Stimulated activated CD4-positive, alpha-beta T cell treated with anti-CD3 and anti-CD28 coated beads, Interleukin-12 subunit alpha, Interleukin-12 subunit beta, amount 100 ng/mL, for 48 hours (primary cell): ENCODE results near the gene NCF4.

Experiments
- DNase-seq, 3 donors: peaks; one replicate each; pipeline ENCODE4 v3.0.0-alpha.2; 2020; ENCODE audit warnings: low read depth in 2 of 3, low spot score in 1 of 3

The NCF4 gene

DNA sequence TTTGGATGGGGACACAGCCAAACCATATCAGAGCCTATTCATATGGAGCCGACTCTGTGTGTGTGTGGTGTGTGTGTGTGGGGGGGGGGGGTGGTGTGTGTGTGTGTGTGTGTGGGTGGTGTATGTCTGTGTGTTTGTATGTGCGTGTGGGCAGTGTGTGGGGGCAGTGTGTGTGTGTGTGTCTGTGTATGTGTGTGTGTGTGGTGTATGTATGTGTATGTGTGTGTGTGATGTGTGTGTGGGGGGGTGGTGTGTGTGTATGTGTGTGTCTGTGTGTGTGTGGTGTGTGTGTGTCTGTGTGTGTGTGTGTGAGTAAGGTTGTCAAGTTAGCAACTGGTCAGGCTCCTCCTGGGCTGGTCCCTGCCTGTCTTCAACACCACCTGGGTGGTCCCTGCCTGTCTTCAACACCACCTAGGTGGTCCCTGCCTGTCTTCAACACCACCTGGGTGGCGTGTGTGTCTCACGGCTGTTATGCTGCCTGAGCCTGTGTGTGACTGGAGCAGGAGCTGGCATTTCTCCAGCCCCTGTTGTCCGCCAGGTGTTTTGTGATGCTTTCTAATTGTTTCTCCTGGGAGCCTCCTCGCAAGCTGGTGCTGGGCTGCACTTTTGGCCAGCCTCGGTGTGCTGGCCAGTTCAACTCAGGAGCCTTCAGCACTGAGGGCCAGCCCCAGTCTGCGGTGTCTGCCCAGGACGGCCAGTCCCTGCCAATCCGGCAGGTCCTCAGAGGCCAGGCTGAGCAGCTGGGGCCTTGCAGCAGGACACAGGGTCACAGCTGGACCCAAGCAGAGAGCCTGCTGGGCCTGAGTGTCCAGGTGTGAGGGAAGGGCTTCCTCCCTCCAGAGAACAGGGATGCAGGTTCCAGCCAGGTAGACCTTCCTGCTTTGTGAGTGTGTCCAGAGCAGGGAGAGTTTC is 22.4 kb upstream of the NCF4 start:
- DNase-seq: no peak

DNA sequence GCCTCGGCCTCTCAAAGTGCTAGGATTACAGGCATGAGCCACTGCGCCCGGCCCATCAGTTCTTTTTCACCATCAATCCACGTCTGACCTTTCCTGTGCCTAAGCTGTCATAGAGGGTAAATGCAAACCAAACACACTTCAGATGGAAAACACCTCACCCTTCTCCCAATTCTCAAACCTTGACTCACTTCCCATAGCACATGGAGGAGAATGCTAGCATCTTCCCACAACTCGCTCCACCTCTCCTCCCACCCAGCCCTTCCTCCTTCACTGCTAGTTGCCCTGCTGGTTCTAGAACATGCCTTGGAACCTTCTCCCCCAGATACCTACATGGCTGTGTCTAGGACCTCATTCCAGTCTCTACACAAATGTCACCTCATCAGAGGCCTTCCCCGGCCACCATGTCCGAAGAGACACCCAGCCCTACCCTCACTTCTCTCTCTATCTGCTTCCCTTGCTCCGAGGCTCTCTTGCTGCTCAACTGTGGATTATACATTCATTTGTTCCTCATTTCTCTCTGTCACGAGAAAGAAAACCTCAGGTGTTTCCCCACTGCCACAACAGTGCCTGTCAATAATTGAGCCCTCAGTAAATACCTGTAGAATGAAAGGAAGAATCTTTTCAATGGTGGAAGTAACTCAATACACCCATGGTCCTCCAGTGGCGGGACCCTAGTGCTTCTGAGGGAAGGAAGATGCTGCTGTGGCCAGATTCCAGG is 21.3 kb upstream of the NCF4 start:
- DNase-seq: no peak

- DNase-seq: no peak
Measured at GRCh38 chr22:36840106-36840505, 20.7 kb upstream of the NCF4 start.

DNA sequence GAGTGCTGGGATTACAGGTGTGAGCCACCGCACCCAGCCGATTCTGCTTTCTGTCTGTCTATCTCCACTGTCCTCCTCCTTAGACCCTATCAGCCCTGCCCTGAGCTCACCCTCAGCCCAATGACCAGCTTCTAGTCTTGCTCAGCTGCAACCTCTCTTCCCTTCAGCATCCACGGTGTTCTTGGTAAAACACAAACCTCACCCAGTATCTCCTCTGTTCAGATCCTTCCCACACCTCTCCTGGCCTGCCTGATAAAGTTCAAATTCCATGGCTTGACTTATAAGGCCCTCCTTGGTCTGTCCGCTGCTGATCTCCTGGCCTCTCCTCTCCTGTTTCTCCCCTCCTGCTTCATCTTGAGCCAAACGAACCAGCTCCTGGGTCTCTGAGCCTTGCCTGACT is 14.5 kb upstream of the NCF4 start:
- no peak for DNase-seq

GRCh38 chr22:36846949-36847348 is 13.9 kb upstream of the NCF4 start:
- no peak for DNase-seq

DNA sequence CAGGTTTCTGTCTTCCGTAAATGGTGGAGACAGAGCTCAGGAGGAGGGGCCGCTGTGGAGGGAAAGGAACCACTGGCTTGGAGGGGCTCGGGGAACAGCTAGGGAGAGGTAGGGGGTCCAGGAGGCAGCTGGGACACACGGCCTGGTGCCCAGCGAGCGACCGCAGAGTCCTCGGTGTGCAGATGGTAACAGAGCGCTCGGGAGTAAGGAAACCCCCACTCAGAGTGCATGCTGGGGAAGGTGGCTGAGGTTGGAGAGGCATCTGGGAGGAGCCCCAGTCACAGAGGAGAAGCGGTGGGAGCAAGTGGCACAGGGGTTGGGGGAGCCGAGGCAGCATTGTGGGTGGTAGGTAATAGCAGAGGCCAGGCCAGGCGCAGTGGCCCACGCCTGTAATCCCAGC is 10.8 kb upstream of the NCF4 start:
- no peak for DNase-seq

DNA sequence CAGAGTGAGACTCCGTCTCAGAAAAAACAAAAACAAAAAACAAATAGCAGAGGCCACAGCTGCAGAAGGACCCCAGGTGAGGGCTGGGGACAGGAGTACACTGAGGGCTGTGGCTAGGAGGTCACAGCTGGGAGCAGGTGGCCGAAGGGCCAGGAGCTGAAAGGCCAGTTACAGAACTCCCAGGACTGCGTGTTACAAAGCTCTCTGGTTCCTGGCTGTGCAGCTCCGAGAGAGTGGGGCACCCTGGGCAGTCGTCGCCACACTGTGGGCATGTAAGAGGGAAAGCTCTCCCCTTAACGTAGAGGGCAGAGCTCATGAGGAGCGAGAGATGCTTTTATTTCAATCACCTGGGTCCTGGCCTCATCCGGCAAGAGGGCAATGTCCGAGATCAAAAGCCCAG is 10.1 kb upstream of the NCF4 start:
- DNase-seq: no peak

DNA sequence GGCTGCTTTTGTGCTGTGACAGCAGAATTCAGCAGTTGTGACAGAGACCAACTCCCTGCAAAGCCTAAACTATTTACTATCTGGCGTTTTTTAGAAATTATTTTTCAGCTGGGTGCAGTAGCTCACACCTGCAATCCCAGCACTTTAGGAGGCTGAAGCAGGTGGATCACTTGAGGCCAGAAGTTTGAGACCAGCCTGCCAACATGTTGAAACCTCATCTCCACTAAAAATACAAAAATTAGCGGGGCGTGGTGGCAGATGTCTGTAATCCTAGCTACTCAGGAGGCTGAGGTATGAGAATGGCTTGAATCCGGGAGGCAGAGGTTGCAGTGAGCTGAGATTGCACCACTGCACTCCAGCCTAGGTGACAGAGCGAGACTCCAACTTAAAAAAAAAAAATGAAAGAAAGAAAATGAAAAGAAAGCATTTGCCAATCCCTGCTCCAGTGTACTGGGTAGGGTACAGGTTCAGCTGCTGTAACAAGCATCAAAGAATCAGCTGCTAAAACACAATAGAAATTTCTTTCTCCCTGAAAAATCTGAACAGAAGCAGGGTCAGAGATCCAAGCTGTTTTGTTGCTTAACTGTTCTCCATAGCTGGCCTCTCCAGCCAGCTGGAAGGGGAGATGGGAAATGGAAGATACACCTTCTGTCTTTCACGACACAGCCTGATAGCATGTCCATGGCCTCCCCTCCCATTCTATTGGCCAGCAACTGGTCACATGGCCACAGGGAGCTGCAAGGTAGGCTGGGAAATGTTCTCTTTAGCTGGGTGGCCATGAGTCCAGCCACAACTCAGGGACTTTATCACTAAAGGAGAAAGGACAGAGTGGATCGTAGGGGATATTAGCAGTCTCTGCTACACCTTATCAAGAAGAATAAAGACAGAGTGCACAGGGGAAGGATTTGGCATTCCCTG is 8.5 kb upstream of the NCF4 start:
- no peak for DNase-seq

DNA sequence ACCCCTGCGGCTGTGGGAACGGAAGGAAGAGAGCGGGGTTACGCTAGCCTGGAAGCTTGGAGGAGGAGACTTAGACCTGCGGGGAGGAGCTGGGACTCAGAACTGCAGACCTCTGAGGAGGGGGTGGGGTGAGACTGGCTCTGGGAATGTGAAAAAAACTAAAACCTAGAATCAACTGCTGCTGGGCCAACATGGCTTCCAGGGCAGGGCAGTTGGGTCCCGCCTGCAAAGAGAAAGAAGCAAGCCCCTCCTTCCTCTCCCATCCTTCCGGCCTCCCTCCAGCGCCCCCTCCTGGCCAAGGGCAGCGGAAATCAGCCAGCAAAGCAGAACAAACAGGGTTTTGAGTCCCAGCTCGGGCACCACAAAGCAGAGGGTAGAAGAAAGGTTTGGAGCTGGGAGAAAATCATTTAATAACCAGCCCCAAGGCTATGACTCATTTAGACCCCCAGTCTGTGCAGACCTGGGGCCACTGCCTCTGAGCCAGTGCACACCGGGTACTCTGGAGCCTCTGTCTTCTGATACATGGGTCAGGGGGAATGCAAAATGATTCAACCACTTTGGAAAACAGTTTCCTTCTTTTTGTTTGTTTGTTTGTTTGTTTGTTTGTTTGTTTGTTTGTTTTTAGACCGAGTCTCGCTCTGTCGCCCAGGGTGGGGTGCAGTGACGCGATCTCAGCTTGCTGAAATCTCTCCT is 7.3 kb upstream of the NCF4 start:
- DNase-seq: peak; percentile 87 to 96 (median 92)

DNA sequence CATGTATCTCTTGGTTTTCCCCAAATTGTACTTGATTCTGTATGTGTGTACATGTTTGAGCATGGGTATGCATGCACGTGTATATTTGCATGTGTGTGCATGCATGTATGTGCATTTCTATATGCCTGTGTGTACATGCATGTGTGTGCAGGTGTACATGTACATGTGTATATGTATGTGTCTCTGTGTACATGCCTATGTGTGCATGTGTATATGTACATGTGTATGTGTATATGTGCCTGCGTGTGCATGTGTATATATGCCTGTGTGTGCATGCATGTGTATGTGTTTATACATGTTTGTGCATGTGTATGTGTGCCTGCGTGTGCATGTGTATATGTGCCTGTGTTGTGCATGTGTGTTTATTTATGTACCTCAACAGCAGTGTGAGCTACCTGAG is 5.3 kb upstream of the NCF4 start:
- no peak for DNase-seq

DNA sequence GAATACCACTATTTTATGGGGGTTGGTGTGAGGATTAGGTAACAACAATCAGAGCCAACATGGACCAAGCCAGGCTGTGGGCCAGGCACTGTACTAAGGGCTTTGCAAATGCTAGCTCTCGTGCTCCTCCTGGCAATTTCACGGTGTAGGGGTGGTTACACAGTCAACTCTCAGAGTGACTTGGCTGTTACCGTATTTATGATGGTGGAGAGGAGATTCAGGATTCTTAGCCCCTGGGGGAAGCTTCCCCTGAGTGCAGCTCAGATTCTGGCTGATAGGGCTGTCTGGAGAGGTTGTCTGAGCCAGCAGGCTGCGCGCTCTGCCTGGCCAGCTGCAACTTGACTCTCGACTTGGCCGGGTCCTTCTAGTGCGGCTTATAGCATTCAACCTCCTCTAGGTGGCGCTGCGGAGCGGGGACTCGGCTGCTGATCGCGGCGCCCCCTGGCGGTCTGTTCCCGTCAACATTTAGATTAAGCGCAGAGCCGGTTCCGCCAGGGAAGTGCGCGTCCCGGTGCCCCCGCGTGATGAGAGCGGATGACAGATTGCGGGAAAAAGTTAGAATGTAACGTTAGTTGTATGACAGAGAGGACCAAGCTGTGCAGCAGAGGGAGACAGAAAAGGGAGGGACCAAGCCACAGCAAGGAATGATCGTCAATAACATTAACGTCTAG is 4.5 kb upstream of the NCF4 start:
- peak; percentile 84 to 98 (median 90) for DNase-seq

DNA sequence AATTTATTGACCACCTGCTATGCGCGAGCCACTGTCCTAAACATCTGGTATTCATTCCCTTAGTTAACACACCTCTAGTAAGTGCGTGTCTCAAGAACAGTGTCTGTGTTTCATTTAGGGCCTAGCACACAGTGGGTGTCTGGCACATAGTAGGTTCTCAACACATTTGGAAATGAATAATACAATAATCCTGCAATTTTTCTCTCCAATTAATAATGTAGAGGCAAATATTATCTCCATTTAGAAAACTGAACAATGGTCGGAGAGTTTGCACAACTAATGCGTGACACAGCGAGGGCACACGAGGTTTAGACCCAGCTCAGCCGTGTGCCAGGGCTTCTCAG is 4.0 kb upstream of the NCF4 start:
- no peak for DNase-seq

DNA sequence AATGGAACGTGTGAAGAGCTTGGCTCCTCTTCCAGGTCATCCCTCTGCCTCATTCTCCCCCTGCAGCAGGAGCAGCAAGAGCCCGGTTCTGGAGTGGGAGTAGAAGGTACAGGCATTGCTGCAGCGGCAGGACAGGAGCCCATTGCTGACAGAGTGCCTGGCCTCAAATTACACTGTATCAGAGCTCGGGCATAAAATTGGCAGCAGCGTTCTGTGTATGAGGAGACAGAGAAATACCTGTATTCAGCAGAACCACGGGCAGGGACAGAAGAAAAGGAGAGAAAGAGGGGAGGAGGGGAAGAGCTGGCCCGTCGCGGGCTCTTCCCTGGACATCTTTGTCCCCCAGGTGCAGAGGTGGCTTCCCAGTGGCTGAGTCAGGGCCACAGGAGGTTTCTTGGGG is 2.6 kb upstream of the NCF4 start:
- no peak for DNase-seq

DNA sequence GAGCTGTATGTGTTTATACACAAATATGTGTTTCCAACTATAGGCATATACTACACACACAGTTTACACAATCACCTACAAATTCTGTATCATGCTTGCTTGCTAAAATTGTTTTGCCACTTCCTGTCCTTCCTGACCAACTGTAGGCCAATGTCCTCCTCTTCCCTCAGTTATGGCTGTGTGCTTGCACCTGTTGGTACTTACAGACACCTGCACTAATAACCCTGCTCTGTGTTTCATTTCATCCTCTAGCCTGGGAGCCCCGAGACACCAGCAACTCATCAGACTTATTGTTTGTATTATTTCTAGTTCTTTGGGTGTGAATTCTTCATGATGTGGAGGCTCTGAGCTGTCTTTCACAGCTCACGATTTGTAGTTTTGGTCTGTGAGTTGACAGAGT is 1.8 kb upstream of the NCF4 start:
- no peak for DNase-seq

DNA sequence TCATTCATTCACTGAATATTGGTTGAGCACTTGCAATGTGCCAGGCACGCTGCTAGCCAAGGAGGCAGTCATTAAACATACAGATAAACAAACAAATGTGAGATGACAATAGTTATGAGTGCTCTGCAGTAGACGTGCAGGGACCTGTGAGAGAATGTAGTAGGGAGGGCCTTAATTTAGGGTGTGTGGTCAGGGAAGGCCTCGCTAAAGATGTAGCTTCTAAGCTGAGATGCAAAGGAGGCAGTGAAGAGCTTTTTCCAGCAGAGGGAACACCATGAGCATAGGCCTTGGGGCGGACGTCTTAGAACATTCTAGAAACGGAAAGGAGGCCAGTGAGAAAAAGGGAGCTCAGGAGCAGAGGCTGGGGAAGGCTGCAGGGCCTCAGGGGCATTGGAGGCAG is 789 bp upstream of the NCF4 start:
- no peak for DNase-seq

DNA sequence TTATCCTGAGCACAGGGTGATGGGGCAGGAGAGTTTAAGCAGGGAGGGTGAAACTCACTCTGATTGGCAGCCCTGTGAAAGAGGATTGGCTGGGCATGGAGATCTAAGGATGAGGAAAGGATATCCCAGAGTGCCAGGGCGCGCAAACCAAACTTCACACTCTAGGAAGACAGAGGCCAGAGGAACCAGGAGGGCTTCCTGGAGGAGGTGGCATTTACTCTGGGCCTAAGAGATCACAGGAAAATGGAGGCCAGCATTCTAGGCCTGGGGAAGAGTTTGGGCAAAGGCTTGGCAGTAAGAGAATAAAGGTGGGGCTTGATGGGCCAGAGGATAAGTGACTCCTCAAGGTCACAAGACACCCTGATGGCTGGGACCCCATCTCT is 377 bp upstream of the NCF4 start:
- DNase-seq: no peak

DNA sequence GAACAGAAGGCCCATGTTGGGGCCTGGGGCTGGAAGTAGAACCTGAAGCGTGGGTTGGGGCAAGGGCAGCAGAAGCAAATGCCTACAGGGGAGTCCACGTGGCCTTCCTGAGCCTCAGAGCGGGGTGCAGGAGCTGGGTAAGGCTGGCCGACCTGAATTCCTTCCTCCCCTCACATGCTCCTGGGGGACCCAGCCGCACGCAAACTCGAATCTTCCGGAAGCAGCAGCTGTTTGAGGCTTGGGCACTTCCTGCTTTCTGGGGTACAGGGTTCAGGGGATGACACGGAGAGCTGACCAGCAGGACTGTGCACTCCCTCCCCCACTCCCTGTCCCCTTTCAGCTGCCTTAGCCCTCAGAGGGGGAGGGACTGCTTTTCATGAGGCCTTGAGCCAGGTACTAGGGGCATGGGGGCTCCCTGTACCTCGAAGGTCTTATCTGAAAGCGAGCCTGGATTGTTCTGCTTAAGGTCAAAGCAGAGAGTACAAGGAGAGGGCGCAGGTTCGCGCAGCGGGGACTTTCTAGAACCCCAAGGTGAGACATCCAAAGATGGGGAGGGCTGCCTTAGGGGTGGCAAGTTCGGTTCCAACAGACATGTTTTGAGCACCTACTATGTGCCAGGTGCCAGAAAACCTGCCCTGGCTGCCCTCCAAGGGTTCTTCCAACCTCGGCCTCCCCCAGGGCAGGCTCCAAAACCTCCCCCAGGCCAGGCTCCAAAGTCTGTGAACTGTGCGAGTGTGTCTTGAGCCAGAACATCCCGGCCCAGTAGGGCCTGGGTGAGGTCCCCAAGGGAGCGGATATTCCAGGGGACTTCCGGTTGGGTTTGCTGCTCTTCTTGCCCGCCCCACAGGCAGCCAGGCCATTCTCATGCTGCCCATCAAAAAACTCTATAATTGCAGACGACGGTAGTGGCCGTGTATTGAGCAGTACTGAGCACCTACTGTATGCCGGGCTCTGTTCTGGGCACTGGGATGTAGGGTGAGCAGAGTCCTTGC is 1.7 kb downstream of the NCF4 start:
- no peak for DNase-seq

GRCh38 chr22:36863281-36863680 is 2.5 kb downstream of the NCF4 start:
- DNase-seq: no peak

GRCh38 chr22:36863979-36864378 is 3.2 kb downstream of the NCF4 start:
- DNase-seq: no peak
